Activated CD4-positive, alpha-beta T cell treated with anti-CD3 and anti-CD28 coated beads, Interleukin-2, amount 50 U/mL, for 48 hours (primary cell): ENCODE data around the gene CDC45.

ENCODE experiments used
- DNase-seq, 2 experiments: peaks; one replicate each; pipeline ENCODE4 v3.0.0-alpha.2; 2020

CDC45 gene

DNA sequence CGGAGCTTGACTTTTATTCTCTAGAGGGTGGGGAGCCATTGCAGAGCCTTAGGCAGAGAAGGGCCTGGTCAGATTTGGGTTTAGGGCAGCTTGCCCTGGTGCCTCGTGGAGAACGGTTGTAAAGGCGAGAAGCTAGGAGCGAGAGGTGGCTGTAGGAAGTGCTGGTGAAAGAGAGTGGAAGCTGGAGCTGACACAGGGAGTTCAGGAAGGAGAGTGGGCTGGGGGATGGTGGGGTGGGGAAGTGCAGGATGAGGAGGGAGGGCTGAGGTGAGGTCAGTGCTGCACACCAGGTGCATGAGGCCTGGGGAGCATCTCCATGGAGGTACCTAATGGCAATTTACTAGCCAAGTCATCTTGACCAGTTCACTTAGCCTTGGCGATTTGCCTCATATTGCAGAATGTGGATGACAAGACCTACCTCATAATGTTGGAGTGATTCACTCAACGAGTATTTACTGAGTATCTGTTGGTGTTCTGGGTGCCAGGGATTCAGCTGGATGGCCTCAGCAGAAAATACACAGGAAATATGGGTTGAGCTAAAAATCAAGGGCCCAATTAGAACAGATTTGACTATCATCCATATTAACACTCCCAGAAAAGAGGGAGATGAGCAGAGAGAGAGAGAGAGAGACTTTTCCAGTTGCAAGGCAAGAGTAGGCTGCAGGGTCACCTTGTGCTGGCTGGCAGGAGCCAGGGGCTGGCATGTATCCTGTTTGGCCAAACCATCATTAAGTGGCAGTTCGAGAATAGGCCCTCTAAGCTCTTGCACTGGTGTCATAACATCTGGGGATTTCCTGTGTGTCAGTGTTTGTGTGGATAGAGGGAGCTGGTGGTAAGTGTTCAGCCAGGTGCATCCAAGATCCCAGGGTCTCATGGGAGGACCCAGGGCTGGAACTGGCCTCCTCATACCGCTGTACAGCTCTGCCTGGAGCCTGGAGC lies 88.9 kb downstream of the CDC45 start:
- no peak for DNase-seq

DNA sequence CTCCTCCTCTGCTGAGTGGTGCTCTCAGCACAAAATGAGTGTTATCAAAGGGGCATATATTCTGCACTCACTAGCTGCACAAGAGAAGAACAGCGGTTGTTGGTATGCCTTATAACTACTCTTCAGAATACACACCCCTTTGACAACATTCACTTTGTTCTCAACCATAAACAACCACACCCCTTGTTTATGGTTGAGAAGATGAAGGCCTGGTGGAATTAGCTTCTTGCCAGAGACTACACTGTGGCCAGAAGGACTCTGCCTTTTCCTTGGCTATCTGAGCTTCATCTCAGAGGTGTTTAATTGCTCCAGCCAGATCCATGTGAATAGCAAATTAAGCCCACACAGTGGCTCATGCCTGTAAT lies 89.5 kb downstream of the CDC45 start:
- no peak for DNase-seq

DNA sequence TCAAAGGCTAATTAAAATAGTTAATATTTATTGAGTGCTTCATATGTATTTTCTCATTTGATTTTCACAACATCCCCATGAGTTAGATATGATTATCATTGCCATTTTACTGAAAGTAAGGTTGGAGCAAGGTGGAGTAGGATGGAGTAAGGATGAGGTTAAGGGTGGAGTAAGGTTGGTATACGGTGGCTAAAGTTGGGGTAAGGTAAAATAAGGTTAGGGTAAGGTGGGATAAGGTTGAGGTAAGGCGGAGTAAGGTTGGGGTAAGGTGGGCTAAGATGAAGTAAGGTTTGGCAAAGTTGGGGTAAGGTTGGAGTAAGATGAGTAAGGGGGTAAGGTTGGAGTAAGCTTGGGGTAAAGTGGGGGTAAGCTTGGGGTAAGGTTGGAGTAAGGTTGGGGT lies 90.3 kb downstream of the CDC45 start:
- DNase-seq, result no peak
